OCI-LY7 (cell line): Measurements from ENCODE around the gene SLC2A3.
"Not testable (repeated sequence)": the region's sequence is repeated elsewhere in the genome, so short reads cannot be mapped to it uniquely, and the experiment has no call there.

Experiments
- CTCF ChIP-seq: fragments of 200-600 bp; sonication (generic); conservative IDR thresholded peaks from 2 replicates; pipeline ENCODE4 v1.5.1; 2014; ENCODE audit warnings: mild to moderate bottlenecking, antibody characterized with exemption, low read length, moderate library complexity, mixed read lengths
- EZH2phosphoT487 ChIP-seq: fragments of 200-600 bp; sonication (generic); IDR thresholded peaks from 2 replicates; pipeline ENCODE4 v1.6.1; 2018; ENCODE audit warnings: low read depth, borderline replicate concordance, mild to moderate bottlenecking, mixed run types, antibody characterized with exemption, low read length, moderate library complexity, mixed read lengths

- not testable (repeated sequence) for TF ChIP-seq CTCF, EZH2phosphoT487
Observed at GRCh38 chr12:7964669-7965068, 28.7 kb upstream of the SLC2A3 start.
